Type B pancreatic cell (in vitro differentiated cells): Measurements from ENCODE around the gene WDR37. TPM values are rescaled to one million over a fixed set of nuclear protein-coding genes. Genes with fewer than 3 reads are reported as not detected.

Source experiments
- DNase-seq: peaks from one replicate; pipeline ENCODE4 v3.0.0; 2021; ENCODE audit warnings: mixed read lengths; ENCODE audit not compliant: unreplicated experiment; ENCODE audit errors: extremely low spot score
- H3K27ac Mint-ChIP-seq: 2 replicates; pipeline ENCODE4 v1.8.0; 2021; ENCODE audit warnings: mild to moderate bottlenecking, mixed read lengths
- H3K27me3 Mint-ChIP-seq: 2 replicates; pipeline ENCODE4 v1.8.0; 2021; ENCODE audit warnings: mixed read lengths
- H3K36me3 Mint-ChIP-seq: 2 replicates; pipeline ENCODE4 v1.8.0; 2021; ENCODE audit warnings: mixed read lengths
- H3K4me1 Mint-ChIP-seq: one replicate; pipeline ENCODE4 v1.8.0; 2021; ENCODE audit warnings: mixed read lengths; ENCODE audit not compliant: unreplicated experiment
- H3K4me3 Mint-ChIP-seq: 2 replicates; pipeline ENCODE4 v1.8.0; 2021; ENCODE audit warnings: mild to moderate bottlenecking, mixed read lengths
- H3K9me3 Mint-ChIP-seq: 2 replicates; pipeline ENCODE4 v1.8.0; 2021; ENCODE audit warnings: mixed read lengths
- CTCF ChIP-seq: fragments of 200-600 bp; sonication (generic); conservative IDR thresholded peaks from 2 replicates; pipeline ENCODE4 v1.5.0; 2021; ENCODE audit warnings: antibody characterized with exemption, mild to moderate bottlenecking
- total RNA-seq: library from RNA; stranded (reverse); gene quantifications from 2 replicates; pipeline ENCODE4 v1.2.1, GENCODE V29; 2021; ENCODE audit warnings: low replicate concordance

The WDR37 gene
- total RNA-seq, 1 donor from 2014 or later = 16.2 TPM

GRCh38 chr10:1010703-1011102 lies 45.5 kb upstream of the WDR37 start:
- Mint-ChIP-seq H3K9me3 (no peaks in the 10 kb centered on the region), H3K27me3 (no peaks in the 10 kb centered on the region), H3K36me3 (peaks cover 35% of the 10 kb centered on the region), H3K27ac (no peak overlapping the region), H3K4me1 (no peaks in the 10 kb centered on the region), H3K4me3 (no peak overlapping the region)
- no peak for TF ChIP-seq CTCF
- DNase-seq = no peak

GRCh38 chr10:1011696-1012095 lies 44.5 kb upstream of the WDR37 start:
- Mint-ChIP-seq H3K4me3 (no peak overlapping the region), H3K36me3 (peaks cover 32% of the 10 kb centered on the region), H3K27me3 (no peaks in the 10 kb centered on the region), H3K27ac (no peak overlapping the region), H3K4me1 (no peaks in the 10 kb centered on the region), H3K9me3 (no peaks in the 10 kb centered on the region)
- no peak for TF ChIP-seq CTCF
- no peak for DNase-seq

- Mint-ChIP-seq H3K36me3 (peaks cover 41% of the 10 kb centered on the region), H3K27ac (no peak overlapping the region), H3K4me1 (no peaks in the 10 kb centered on the region), H3K9me3 (no peaks in the 10 kb centered on the region), H3K4me3 (no peak overlapping the region), H3K27me3 (no peaks in the 10 kb centered on the region)
- DNase-seq = no peak
- no peak for TF ChIP-seq CTCF
Measured at GRCh38 chr10:1015688-1016087, 40.5 kb upstream of the WDR37 start.

GRCh38 chr10:1019362-1019761 lies 36.8 kb upstream of the WDR37 start:
- no peaks in the 10 kb centered on the region for H3K9me3 Mint-ChIP-seq
- DNase-seq = no peak
- no peak for TF ChIP-seq CTCF
- no peaks in the 10 kb centered on the region for H3K27me3 Mint-ChIP-seq
- no peak overlapping the region for H3K4me3 Mint-ChIP-seq
- no peaks in the 10 kb centered on the region for H3K4me1 Mint-ChIP-seq
- no peak overlapping the region for H3K27ac Mint-ChIP-seq
- H3K36me3 Mint-ChIP-seq = peaks cover 27% of the 10 kb centered on the region

GRCh38 chr10:1020460-1020859 lies 35.7 kb upstream of the WDR37 start:
- H3K27ac Mint-ChIP-seq = no peak overlapping the region
- no peak for TF ChIP-seq CTCF
- no peaks in the 10 kb centered on the region for H3K9me3 Mint-ChIP-seq
- no peaks in the 10 kb centered on the region for H3K4me1 Mint-ChIP-seq
- no peaks in the 10 kb centered on the region for H3K27me3 Mint-ChIP-seq
- no peak for DNase-seq
- peaks cover 27% of the 10 kb centered on the region for H3K36me3 Mint-ChIP-seq
- H3K4me3 Mint-ChIP-seq = no peak overlapping the region

- Mint-ChIP-seq H3K4me3 (no peak overlapping the region), H3K27me3 (no peaks in the 10 kb centered on the region)
- no peak for DNase-seq
Measured at GRCh38 chr10:1020958-1021357, 35.2 kb upstream of the WDR37 start.

More at GRCh38 chr10:1020958-1021357, 35.2 kb upstream of the WDR37 start:
- Mint-ChIP-seq H3K9me3 (no peaks in the 10 kb centered on the region), H3K4me1 (no peaks in the 10 kb centered on the region), H3K27ac (no peak overlapping the region), H3K36me3 (peaks cover 27% of the 10 kb centered on the region)
- TF ChIP-seq CTCF = no peak
